OCI-LY3 (cell line): ENCODE data around the gene KIF12.
"Not testable (repeated sequence)": the region's sequence is repeated elsewhere in the genome, so short reads cannot be mapped to it uniquely, and the experiment has no call there.

Experiments used
- H2AFZ ChIP-seq: fragments of 200-600, 300-600 bp; shearing (Covaris generic); 2 replicates; pipeline ENCODE4 v1.6.0; 2014; ENCODE audit warnings: antibody characterized with exemption, low read depth, low read length
- H3K27ac ChIP-seq: fragments of 200-600, 300-600 bp; sonication (generic); 2 replicates; pipeline ENCODE4 v1.5.1; 2014; ENCODE audit warnings: mild to moderate bottlenecking, low read length, moderate library complexity, mixed read lengths
- H3K27me3 ChIP-seq: fragments of 200-600, 300-600 bp; sonication (generic); 2 replicates; pipeline ENCODE4 v1.6.1; 2014; ENCODE audit warnings: low read depth, low read length, mixed read lengths
- H3K36me3 ChIP-seq: fragments of 200-600, 300-600 bp; sonication (generic); replicated peaks from 2 replicates; pipeline ENCODE3; 2014; ENCODE audit warnings: low read depth, low read length, mixed read lengths
- H3K4me1 ChIP-seq: fragments of 300-600, 200-600 bp; sonication (generic); 2 replicates; pipeline ENCODE4 v1.6.1; 2014; ENCODE audit warnings: low read length, mixed read lengths
- H3K4me2 ChIP-seq: fragments of 200-600, 300-600 bp; sonication (generic); 2 replicates; pipeline ENCODE4 v1.6.1; 2014; ENCODE audit warnings: low read length, mixed read lengths
- H3K4me3 ChIP-seq: fragments of 300-600, 200-600 bp; sonication (generic); 2 replicates; pipeline ENCODE4 v1.5.1; 2014; ENCODE audit warnings: antibody characterized with exemption, mild to moderate bottlenecking, low read length, moderate library complexity
- H3K79me2 ChIP-seq: fragments of 300-600, 200-600 bp; shearing (Covaris generic); 2 replicates; pipeline ENCODE4 v1.6.1; 2014; ENCODE audit warnings: mild to moderate bottlenecking, low read length, mixed read lengths
- H3K9ac ChIP-seq: fragments of 300-600, 200-600 bp; shearing (Covaris generic); 2 replicates; pipeline ENCODE4 v1.6.0; 2014; ENCODE audit warnings: mild to moderate bottlenecking, low read length, moderate library complexity
- H3K9me3 ChIP-seq: fragments of 200-600, 300-600 bp; shearing (Covaris generic); 2 replicates; pipeline ENCODE4 v1.6.1; 2014; ENCODE audit warnings: low read length, mixed read lengths; ENCODE audit not compliant: insufficient read depth
- H4K20me1 ChIP-seq: fragments of 200-600, 300-600 bp; sonication (generic); 2 replicates; pipeline ENCODE4 v1.6.1; 2016; ENCODE audit warnings: low read length, mixed read lengths; ENCODE audit not compliant: insufficient read depth
- EZH2phosphoT487 ChIP-seq: fragments of 200-600 bp; shearing (Covaris generic); IDR thresholded peaks from 2 replicates; pipeline ENCODE4 v1.6.1; 2018; ENCODE audit warnings: antibody characterized with exemption, mixed run types, low read depth
- TF ChIP-seq, protein P1 (sequence below): fragments of 200-600, 300-600 bp; sonication (generic); IDR thresholded peaks from 2 replicates; pipeline ENCODE4 v1.5.1; 2014; ENCODE audit warnings: antibody characterized with exemption, low read length, low read depth

Gene KIF12

DNA sequence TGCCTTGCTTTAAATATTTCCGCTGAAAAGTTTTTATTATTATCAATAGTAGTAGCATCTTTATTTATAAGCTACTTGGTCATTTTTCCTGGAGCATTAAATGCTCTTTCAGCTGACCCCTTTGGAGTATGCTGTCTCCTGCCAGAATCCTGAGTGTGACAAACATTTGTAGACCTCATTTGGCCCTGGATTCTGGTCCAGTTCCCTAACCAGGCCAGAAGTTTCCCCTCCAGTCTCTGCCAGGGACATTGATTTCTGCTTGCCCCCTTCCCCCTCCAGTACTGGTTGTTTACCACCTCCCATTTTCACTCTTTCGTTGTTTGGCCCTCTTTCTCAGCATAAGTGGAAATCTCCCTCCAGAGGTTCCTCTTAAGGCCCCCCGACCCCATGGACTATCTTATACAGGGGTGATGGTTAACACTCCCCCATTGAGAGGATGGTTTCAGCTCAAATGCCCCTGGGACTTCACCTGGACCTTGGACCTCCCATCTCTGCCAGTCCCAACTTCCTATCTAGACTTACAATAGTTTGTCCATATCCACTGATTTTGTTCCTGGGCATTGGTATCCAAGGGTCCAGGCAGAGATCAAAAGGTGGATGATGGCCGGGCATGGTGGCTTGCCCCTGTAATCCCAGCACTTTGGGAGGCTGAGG, 31.7 kb upstream of the KIF12 start:
- H3K4me2 ChIP-seq: no peak overlapping the region
- no peaks in the 10 kb centered on the region for H3K9me3 ChIP-seq
- H3K27ac ChIP-seq: no peak overlapping the region
- H3K9ac ChIP-seq: no peak overlapping the region
- H3K4me1 ChIP-seq: no peaks in the 10 kb centered on the region
- H3K27me3 ChIP-seq: peaks cover 41% of the 10 kb centered on the region
- H2AFZ ChIP-seq: no peak overlapping the region; the same call in 1 of the 2 replicates
- TF ChIP-seq EZH2phosphoT487: no peak
- TF ChIP-seq, protein P1, sequence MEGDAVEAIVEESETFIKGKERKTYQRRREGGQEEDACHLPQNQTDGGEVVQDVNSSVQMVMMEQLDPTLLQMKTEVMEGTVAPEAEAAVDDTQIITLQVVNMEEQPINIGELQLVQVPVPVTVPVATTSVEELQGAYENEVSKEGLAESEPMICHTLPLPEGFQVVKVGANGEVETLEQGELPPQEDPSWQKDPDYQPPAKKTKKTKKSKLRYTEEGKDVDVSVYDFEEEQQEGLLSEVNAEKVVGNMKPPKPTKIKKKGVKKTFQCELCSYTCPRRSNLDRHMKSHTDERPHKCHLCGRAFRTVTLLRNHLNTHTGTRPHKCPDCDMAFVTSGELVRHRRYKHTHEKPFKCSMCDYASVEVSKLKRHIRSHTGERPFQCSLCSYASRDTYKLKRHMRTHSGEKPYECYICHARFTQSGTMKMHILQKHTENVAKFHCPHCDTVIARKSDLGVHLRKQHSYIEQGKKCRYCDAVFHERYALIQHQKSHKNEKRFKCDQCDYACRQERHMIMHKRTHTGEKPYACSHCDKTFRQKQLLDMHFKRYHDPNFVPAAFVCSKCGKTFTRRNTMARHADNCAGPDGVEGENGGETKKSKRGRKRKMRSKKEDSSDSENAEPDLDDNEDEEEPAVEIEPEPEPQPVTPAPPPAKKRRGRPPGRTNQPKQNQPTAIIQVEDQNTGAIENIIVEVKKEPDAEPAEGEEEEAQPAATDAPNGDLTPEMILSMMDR: no peak
- H3K79me2 ChIP-seq: no peaks in the 10 kb centered on the region
- H3K4me3 ChIP-seq: no peak overlapping the region
- H3K36me3 ChIP-seq: no peaks in the 10 kb centered on the region
- H4K20me1 ChIP-seq: no peaks in the 10 kb centered on the region

DNA sequence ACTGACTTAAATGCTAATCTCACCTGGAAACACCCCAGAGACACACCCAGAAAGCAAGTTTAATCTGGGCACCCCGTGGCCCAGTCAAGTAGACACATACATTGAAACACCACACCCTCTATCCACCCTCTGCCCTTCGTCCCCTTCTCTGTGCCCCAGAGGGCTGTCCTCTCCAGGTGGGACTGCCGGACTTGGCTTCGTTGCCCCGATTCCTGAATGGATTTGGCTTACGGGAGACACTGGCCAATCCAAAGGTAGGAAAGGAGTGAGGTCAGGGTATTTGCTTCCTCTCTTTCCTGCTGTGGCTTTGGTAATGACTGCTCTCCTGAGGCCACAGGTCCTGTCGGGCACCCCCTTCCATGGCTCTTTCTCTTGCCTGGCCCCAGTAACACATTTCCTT, 31.0 kb upstream of the KIF12 start:
- TF ChIP-seq EZH2phosphoT487: no peak
- TF ChIP-seq, protein P1: no peak
- H4K20me1 ChIP-seq: no peaks in the 10 kb centered on the region
- H2AFZ ChIP-seq: no peak overlapping the region; the same call in 1 of the 2 replicates
- no peak overlapping the region for H3K4me2 ChIP-seq
- H3K9me3 ChIP-seq: no peaks in the 10 kb centered on the region
- no peak overlapping the region for H3K4me3 ChIP-seq
- H3K79me2 ChIP-seq: no peaks in the 10 kb centered on the region
- H3K9ac ChIP-seq: no peak overlapping the region
- H3K4me1 ChIP-seq: no peaks in the 10 kb centered on the region
- no peaks in the 10 kb centered on the region for H3K36me3 ChIP-seq
- H3K27ac ChIP-seq: no peak overlapping the region
- H3K27me3 ChIP-seq: peaks cover 37% of the 10 kb centered on the region

DNA sequence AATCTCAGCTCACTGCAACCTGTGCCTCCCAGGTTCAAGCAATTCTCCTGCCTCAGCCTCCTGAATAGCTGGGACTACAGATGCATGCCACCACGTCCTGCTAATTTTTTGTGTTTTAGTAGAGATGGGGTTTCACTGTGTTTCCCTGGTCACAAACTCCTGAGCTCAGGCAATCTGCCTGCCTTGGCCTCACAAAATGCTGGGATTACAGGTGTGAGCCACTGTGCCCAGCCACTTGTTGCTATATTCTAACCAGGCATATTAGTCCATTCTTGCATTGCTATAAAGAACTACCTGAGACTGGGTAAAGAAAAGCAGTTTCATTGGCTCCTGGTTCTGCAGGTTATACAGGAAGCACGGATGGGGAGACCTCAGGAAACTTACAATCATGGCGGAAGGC, 29.7 kb upstream of the KIF12 start:
- not testable (repeated sequence) for H3K79me2 ChIP-seq, H3K27ac ChIP-seq, H3K4me2 ChIP-seq, H4K20me1 ChIP-seq, H3K9ac ChIP-seq, H3K9me3 ChIP-seq, H3K36me3 ChIP-seq, H3K4me1 ChIP-seq, H3K4me3 ChIP-seq, H2AFZ ChIP-seq
- H3K27me3 ChIP-seq: peaks cover 37% of the 10 kb centered on the region

DNA sequence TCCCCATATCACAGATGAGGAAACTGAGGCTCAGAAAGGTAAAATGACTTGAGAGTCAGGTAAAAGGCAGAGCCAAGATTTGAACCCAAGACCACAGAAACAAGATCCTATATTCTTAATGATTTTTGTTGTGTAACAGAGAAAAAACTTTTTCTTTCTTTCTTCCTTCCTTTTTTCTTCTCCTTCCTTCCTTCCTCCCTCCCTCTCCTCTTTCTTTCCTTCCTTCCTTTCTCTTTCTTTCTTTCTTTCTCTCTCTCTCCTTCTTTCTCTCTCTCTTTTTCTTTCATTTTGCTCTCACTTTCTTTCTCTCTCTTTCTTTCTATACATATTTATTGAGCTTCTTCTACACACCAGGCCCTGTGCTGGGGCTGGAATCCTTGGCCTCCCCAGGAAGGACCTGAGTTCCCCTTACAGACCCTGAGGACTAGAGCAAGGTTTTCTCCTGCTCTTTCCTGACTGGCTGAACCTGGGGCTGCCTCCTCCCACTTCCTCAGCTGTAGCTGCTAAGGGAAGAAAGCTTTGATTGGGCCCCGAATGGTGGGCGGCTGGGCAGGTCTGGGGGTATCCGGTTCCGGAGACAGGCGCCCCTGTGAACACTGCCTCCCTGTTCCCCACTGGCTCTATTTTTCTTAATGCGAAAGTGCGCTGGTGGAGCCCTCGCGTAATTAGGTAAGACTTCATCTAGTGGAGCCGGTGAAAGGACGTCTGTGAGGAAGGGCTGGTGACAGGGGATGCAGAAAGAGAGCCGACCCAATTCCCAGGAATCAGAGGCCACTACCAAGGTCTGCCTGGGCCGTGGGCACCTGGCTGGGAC, 27.4 kb upstream of the KIF12 start:
- no peak overlapping the region for H2AFZ ChIP-seq

More for the DNA sequence above, 27.4 kb upstream of the KIF12 start:
- no peaks in the 10 kb centered on the region for H3K36me3 ChIP-seq
- TF ChIP-seq, protein P1: no peak
- TF ChIP-seq EZH2phosphoT487: no peak
- H3K9me3 ChIP-seq: no peaks in the 10 kb centered on the region
- no peaks in the 10 kb centered on the region for H3K4me1 ChIP-seq
- H3K9ac ChIP-seq: no peak overlapping the region
- H3K27ac ChIP-seq: no peak overlapping the region
- no peaks in the 10 kb centered on the region for H4K20me1 ChIP-seq
- no peak overlapping the region for H3K4me2 ChIP-seq
- H3K79me2 ChIP-seq: no peaks in the 10 kb centered on the region
- peaks cover 31% of the 10 kb centered on the region for H3K27me3 ChIP-seq
- H3K4me3 ChIP-seq: no peak overlapping the region
